Gastroesophageal sphincter (tissue), 4 donors: ENCODE data around the gene SLC35E4. TPM values are rescaled to one million over a fixed set of nuclear protein-coding genes. Genes with fewer than 3 reads are reported as not detected.
"Not testable (repeated sequence)": the region's sequence is repeated elsewhere in the genome, so short reads cannot be mapped to it uniquely, and the experiment has no call there.

ENCODE experiments used
- ATAC-seq: fragments of 150-250 bp; one replicate; pipeline ENCODE4 v1.9.1; 2016; ENCODE audit warnings: mild to moderate bottlenecking, moderate library complexity
- H3K27ac ChIP-seq, 4 donors: fragments of 200-600 bp; sonication (generic) in 3 of 4; 1 replicate in 3 of 4; 2 replicates in 1 of 4; pipeline ENCODE4 v1.5.1; 2016 to 2019
- H3K27me3 ChIP-seq: fragments of 200-600 bp; sonication (generic); one replicate; pipeline ENCODE4 v1.5.1; 2019
- H3K36me3 ChIP-seq, 2 donors: fragments of 200-600 bp; sonication (generic); one replicate each; pipeline ENCODE4 v1.5.1; 2019; ENCODE audit warnings: control low read depth in 1 of 2
- H3K4me1 ChIP-seq, 3 donors: fragments of 200-600 bp; sonication (generic); 1 replicate in 2 of 3; 2 replicates in 1 of 3; pipeline ENCODE4 v1.5.1; 2016 to 2019; ENCODE audit warnings: control low read depth in 2 of 3
- H3K4me3 ChIP-seq, 2 donors: fragments of 200-600 bp; sonication (generic); one replicate each; pipeline ENCODE4 v1.5.1; 2019; ENCODE audit warnings: mild to moderate bottlenecking in 1 of 2, moderate library complexity in 1 of 2
- H3K9me3 ChIP-seq, 3 donors: fragments of 200-600 bp; sonication (generic); one replicate each; pipeline ENCODE4 v1.5.1; 2017 to 2019; ENCODE audit warnings: control low read depth in 2 of 3
- CTCF ChIP-seq, 4 experiments: fragments of 200-600 bp in 2 of 4; fragments of 450-650 bp in 2 of 4; sonication (generic) in 1 of 4; IDR thresholded peaks; one replicate each; pipeline ENCODE4 v1.5.1; 2017 to 2019; ENCODE audit warnings: antibody characterized with exemption in 4 of 4, mild to moderate bottlenecking in 2 of 4, moderate library complexity in 2 of 4
- EP300 ChIP-seq: sonication (generic); formaldehyde crosslinking; IDR thresholded peaks from one replicate; pipeline ENCODE4 v1.6.1; 2017; ENCODE audit warnings: antibody characterized with exemption, mild to moderate bottlenecking
- POLR2A ChIP-seq, 2 donors: fragments of 450-650 bp; IDR thresholded peaks; one replicate each; pipeline ENCODE4 v1.6.1; 2017; ENCODE audit warnings: antibody characterized with exemption in 2 of 2, mild to moderate bottlenecking in 2 of 2, moderate library complexity in 1 of 2
- POLR2AphosphoS5 ChIP-seq: sonication (generic); formaldehyde crosslinking; IDR thresholded peaks from one replicate; pipeline ENCODE4 v1.6.1; 2017; ENCODE audit warnings: antibody characterized with exemption
- WGBS, 2 donors: methylation state at CpG; one replicate each; pipeline ENCODE4 v1.1.5; 2018; ENCODE audit warnings: low coverage in 1 of 2; 5-methylcytosine and 5-hydroxymethylcytosine counted together
- total RNA-seq, 4 donors: library from RNA; depleted of rRNA; stranded (reverse); fragments of >200 nt; gene quantifications; one replicate each; pipeline ENCODE4 v1.1.0, GENCODE V29; 2016

SLC35E4 gene
- total RNA-seq, 4 donors from 2014 or later, result 6.5 to 13.5 (median 10.9) TPM

- ATAC-seq, result no peak
- WGBS, 2 donors, result 88 to 90% methylated on average over 3 of the region's 4 CpGs
- no peaks in the 10 kb centered on the region for H3K36me3 ChIP-seq
These were observed 37.6 kb downstream of the SLC35E4 start for GRCh38 chr22:30673136-30673535.

DNA sequence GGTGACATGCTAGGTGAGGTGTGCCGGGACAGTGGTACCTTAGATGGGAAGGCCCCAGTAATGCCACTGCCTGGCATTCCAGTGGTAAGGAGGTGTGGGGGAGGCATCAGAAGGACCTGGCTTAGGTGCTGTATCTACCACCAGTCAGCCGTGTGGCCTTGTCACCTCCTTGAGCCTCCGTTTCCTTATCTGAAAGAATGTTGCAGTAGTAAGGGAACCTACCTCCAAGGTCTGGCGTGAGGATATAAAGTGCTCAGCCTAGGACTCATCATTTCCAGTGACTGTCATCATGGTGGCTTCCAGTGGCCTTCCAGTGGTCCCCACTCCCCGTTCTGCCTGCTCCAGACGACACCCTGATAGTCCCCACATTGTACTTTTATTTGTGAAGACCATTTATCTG lies 38.9 kb downstream of the SLC35E4 start:
- ATAC-seq, result no peak
- 76 to 88% methylated on average over 3 to 4 of the region's 6 CpGs for WGBS, 2 donors
- H3K27me3 ChIP-seq, result peaks cover 29% of the 10 kb centered on the region
- no peak overlapping the region for H3K4me3 ChIP-seq
- no peak overlapping the region for H3K27ac ChIP-seq
- no peaks in the 10 kb centered on the region for H3K4me1 ChIP-seq
- TF ChIP-seq POLR2A (IDR thresholded peaks at IDR 0.05) (no peak), POLR2AphosphoS5 (no peak), EP300 (no peak), CTCF (IDR thresholded peaks at IDR 0.05) (no peak)
- H3K9me3 ChIP-seq, result no peaks in the 10 kb centered on the region
- H3K36me3 ChIP-seq, result no peaks in the 10 kb centered on the region

More at GRCh38 chr22:30673136-30673535, 37.6 kb downstream of the SLC35E4 start:
- Histone ChIP-seq H3K4me1 (peaks cover 0 to 6% (median 4%) of the 10 kb centered on the region in 3 donors), H3K27me3 (peaks cover 29% of the 10 kb centered on the region), H3K27ac (no peak overlapping the region), H3K4me3 (no peak overlapping the region), H3K9me3 (no peaks in the 10 kb centered on the region)
- TF ChIP-seq CTCF (IDR thresholded peaks at IDR 0.05) (no peak), EP300 (no peak), POLR2A (IDR thresholded peaks at IDR 0.05) (no peak), POLR2AphosphoS5 (no peak)

DNA sequence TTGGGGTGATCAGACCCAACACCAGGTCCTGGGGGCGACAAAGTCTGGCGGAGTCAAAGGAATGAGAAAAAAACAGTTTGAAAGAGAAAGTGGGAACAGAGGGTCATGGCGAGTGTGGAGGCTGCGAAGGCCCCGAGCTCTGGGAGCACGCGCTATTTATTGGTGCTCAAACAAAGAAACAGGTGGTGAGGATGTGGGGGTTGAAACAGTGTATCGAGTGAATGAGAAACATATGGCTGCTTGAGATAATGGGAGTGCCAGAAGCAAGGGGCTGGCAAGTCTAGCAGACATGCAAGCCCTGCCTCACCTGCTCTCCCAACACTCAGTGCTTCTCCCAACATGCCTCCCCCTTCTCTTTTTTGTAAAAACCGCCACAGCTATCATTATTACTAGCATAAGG lies 39.9 kb downstream of the SLC35E4 start:
- H3K9me3 ChIP-seq, result no peaks in the 10 kb centered on the region
- 44 to 94% methylated on average over 6 of the region's 9 CpGs for WGBS, 2 donors
- no peak for ATAC-seq
- H3K27ac ChIP-seq, result no peak overlapping the region
- no peaks in the 10 kb centered on the region for H3K4me1 ChIP-seq
- no peak overlapping the region for H3K4me3 ChIP-seq
- H3K27me3 ChIP-seq, result peaks cover 29% of the 10 kb centered on the region
- TF ChIP-seq POLR2AphosphoS5 (no peak), POLR2A (IDR thresholded peaks at IDR 0.05) (no peak), EP300 (no peak), CTCF (IDR thresholded peaks at IDR 0.05) (no peak)
- no peaks in the 10 kb centered on the region for H3K36me3 ChIP-seq

DNA sequence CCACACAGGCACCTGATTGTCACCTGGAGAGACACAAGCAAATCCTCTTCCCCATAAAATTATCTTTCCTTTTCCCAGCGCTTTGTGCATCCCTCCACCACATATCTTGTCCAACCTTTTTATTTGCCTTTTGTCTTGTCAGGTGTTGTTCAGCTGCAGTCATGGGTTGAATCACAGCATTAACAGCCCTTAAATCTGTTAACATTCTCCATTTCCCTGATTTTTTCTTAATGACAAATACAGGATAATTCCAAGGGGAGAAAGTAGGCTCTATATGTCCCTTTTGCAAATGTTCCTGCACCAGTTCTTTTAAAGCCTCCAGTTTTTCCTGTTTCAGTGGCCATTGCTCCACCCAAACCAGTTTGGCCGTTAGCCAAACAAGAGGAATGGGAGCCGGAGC lies 41.0 kb downstream of the SLC35E4 start:
- H3K27me3 ChIP-seq, result peaks cover 29% of the 10 kb centered on the region
- 72 to 74% methylated on average over 3 of the region's 3 CpGs for WGBS, 2 donors
- not testable (repeated sequence) for ATAC-seq, H3K4me1 ChIP-seq, H3K36me3 ChIP-seq, H3K27ac ChIP-seq, H3K9me3 ChIP-seq, H3K4me3 ChIP-seq

DNA sequence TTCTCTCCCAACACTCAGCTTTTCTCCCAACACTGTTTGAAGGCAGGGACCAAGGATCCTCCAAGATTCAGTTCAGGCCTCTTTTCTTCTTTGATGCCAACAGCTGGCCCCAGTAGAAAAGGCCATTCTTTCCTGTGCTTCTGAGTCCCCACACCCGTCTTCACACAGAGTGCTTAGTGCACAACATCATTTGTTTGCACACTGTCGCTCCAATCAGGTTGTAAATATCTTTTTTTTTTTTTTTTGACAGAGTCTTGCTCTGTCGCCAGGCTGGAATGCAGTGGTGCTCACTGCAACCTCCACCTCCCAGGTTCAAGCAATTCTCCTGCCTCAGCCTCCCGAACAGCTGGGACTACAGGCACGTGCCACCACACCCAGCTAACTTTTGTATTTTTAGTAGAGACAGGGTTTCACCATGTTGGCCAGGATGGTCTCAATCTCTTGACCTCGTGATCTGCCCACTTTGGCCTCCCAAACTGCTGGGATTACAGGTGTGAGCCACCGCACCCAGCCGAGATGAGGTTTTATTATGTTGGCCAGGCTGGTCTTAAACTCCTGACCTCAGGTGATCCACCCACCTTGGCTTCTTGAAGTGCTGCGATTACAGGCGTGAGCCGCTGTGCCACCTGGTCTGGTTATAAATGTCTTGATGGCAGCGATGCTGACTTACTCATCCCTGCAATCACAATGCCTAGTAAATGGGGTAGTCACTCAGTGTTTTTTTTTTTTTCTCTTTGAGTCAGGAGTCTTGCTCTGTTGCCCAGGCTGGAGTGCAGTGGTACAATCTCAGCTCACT lies 44.5 kb downstream of the SLC35E4 start:
- H3K4me1 ChIP-seq, H3K9me3 ChIP-seq, H3K4me3 ChIP-seq, H3K36me3 ChIP-seq, ATAC-seq, H3K27ac ChIP-seq: not testable (repeated sequence)
- 56 to 90% methylated on average over 2 to 7 of the region's 12 CpGs for WGBS, 2 donors
- peaks cover 12% of the 10 kb centered on the region for H3K27me3 ChIP-seq

DNA sequence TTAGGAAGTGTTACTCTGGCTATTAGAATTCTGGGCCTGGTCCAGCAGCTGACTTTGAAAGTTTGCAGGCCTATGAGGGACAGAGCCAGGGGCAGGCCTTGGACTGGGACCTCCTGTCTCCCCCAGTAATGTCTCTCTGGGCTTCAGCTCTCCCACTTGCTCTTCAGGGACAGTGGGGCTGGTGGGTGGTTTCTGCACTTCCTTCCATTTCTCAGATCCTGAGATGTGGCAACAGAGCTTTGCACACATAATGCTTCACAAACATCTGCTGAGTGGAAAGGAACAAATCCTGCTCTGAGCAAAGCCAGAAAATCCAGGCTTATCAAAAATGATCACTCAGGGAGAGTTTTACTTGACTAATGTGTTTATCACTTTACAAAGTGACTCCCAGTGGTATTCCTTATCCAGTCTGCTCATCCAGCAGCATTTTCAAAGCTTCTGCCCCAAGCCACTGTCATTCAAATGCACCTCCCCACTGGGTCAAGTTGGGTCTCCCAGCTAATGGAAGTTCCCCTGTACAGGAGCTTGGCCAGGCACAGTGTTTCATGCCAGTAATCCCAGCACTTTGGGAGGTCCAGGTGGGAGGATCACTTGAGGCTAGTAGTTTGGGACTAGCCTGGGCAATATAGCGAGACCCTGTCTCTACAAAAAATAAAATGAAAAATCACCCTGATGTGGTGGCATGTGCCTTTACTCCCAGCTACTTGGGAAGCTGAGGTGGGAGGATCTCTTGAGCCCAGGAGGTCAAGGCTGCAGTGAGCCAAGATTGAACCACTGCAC lies 45.6 kb downstream of the SLC35E4 start:
- TF ChIP-seq POLR2A (IDR thresholded peaks at IDR 0.05) (no peak), EP300 (no peak), CTCF (IDR thresholded peaks at IDR 0.05) (no peak), POLR2AphosphoS5 (no peak)
- peak; percentile 34 for ATAC-seq
- no peak overlapping the region for H3K27ac ChIP-seq
- no peaks in the 10 kb centered on the region for H3K36me3 ChIP-seq
- no peaks in the 10 kb centered on the region for H3K9me3 ChIP-seq
- no CpG with 5 or more reads among the region's 1 CpG for WGBS, 2 donors
- H3K4me1 ChIP-seq, result no peaks in the 10 kb centered on the region
- H3K27me3 ChIP-seq, result peaks cover 7% of the 10 kb centered on the region
- H3K4me3 ChIP-seq, result no peak overlapping the region
